A673 (cell line): ENCODE measurements around the gene INHBE. TPM values are rescaled to one million over a fixed set of nuclear protein-coding genes. Genes with fewer than 3 reads are reported as not detected.
"Not testable (repeated sequence)": the region's sequence is repeated elsewhere in the genome, so short reads cannot be mapped to it uniquely, and the experiment has no call there.

Experiments used
- BruUV-seq: library from RNA; stranded (reverse); fragments of 400-500 nt; replicated peaks from 2 replicates; lab custom pipeline; 2021; lab: Mats Ljungman, UMichigan
- CTCF ChIA-PET: fragments of 300-600 bp; sonication (Branson Sonifier 250); formaldehyde crosslinking; loops from one replicate; lab custom pipeline; 2022; ENCODE audit warnings: antibody characterized with exemption; lab: Charles Lee
- POLR2A ChIA-PET: fragments of 300-600 bp; sonication (Branson Sonifier 250); formaldehyde crosslinking; loops from one replicate; lab custom pipeline; 2022; ENCODE audit warnings: antibody characterized with exemption; ENCODE audit not compliant: low non-redundant PET; lab: Charles Lee
- DNase-seq: peaks from one replicate; pipeline ENCODE4 v3.0.0-alpha.2; 2015; ENCODE audit warnings: low spot score
- H3K27ac ChIP-seq: fragments of 200-600 bp; sonication (generic); 2 replicates; pipeline ENCODE4 v1.5.1; 2016; ENCODE audit warnings: mixed run types, low read depth, mild to moderate bottlenecking, mixed read lengths, antibody characterized with exemption, low read length; ENCODE audit not compliant: poor library complexity, severe bottlenecking
- H3K27me3 ChIP-seq: fragments of 200-600 bp; sonication (generic); replicated peaks from 2 replicates; pipeline ENCODE4 v1.6.1; 2017; ENCODE audit warnings: mixed run types, low read depth, mild to moderate bottlenecking, mixed read lengths, antibody characterized with exemption, low read length; ENCODE audit not compliant: insufficient read depth, poor library complexity
- H3K36me3 ChIP-seq: fragments of 200-600 bp; sonication (generic); 2 replicates; pipeline ENCODE4 v1.6.1; 2016; ENCODE audit warnings: mixed run types, mild to moderate bottlenecking, mixed read lengths, antibody characterized with exemption, low read length; ENCODE audit not compliant: insufficient read depth, poor library complexity, severe bottlenecking
- H3K4me1 ChIP-seq: fragments of 200-600 bp; sonication (generic); 2 replicates; pipeline ENCODE4 v1.6.1; 2017; ENCODE audit warnings: mixed run types, mild to moderate bottlenecking, mixed read lengths, antibody characterized with exemption, low read length; ENCODE audit not compliant: insufficient read depth, poor library complexity, severe bottlenecking
- H3K4me3 ChIP-seq: fragments of 200-600 bp; sonication (generic); 2 replicates; pipeline ENCODE4 v1.5.1; 2016; ENCODE audit warnings: low read depth, mixed run types, mild to moderate bottlenecking, mixed read lengths, low read length; ENCODE audit not compliant: poor library complexity, severe bottlenecking
- H3K9me3 ChIP-seq: fragments of 200-600 bp; sonication (generic); 2 replicates; pipeline ENCODE4 v1.6.1; 2016; ENCODE audit warnings: mixed run types, low read depth, mild to moderate bottlenecking, mixed read lengths, antibody characterized with exemption, low read length; ENCODE audit not compliant: poor library complexity, severe bottlenecking
- EZH2 ChIP-seq: fragments of 200-600 bp; sonication (generic); IDR thresholded peaks from 2 replicates; pipeline ENCODE4 v1.6.1; 2017; ENCODE audit warnings: borderline replicate concordance, low read depth, mild to moderate bottlenecking, mixed read lengths, antibody characterized with exemption, low read length; ENCODE audit not compliant: poor library complexity, severe bottlenecking
- intact Hi-C: fragments of 100-400 bp; cut with micrococcal nuclease; formaldehyde crosslinking; loops from one replicate; pipeline ENCODE4 v1.10.0; 2022; ENCODE audit not compliant: unreplicated experiment
- total RNA-seq: library from RNA; stranded (reverse); gene quantifications from 2 replicates; pipeline ENCODE4 v1.2.3, GENCODE V29; 2021
- TF ChIP-seq, protein P1 (sequence below): fragments of 300-800, 200-600 bp; sonication (generic); conservative IDR thresholded peaks from 2 replicates; pipeline ENCODE4 v1.5.1; 2017; ENCODE audit warnings: low read depth, mild to moderate bottlenecking, antibody characterized with exemption, low read length, moderate library complexity, mixed read lengths

INHBE gene
- total RNA-seq, 1 experiment from 2014 or later = 0.62 TPM

DNA sequence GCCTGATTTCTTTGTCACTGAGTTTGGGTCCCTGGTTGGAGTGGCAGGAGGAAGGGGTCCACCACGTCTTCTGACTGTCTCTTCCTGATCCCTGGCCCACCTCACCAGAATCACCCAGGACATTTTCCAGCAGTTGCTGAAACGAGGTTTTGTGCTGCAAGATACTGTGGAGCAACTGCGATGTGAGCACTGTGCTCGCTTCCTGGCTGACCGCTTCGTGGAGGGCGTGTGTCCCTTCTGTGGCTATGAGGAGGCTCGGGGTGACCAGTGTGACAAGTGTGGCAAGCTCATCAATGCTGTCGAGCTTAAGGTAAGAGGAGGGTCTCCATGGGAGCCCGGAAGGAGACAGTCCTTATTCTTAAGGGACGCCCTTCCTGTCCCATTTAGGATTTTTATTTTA, 45.1 kb downstream of the INHBE start:
- DNase-seq = no peak
- Histone ChIP-seq H3K36me3 (peaks cover 78% of the 10 kb centered on the region), H3K27ac (no peak overlapping the region), H3K9me3 (no peaks in the 10 kb centered on the region), H3K4me1 (no peaks in the 10 kb centered on the region), H3K27me3 (no peaks in the 10 kb centered on the region), H3K4me3 (no peak overlapping the region)
- TF ChIP-seq, protein P1, sequence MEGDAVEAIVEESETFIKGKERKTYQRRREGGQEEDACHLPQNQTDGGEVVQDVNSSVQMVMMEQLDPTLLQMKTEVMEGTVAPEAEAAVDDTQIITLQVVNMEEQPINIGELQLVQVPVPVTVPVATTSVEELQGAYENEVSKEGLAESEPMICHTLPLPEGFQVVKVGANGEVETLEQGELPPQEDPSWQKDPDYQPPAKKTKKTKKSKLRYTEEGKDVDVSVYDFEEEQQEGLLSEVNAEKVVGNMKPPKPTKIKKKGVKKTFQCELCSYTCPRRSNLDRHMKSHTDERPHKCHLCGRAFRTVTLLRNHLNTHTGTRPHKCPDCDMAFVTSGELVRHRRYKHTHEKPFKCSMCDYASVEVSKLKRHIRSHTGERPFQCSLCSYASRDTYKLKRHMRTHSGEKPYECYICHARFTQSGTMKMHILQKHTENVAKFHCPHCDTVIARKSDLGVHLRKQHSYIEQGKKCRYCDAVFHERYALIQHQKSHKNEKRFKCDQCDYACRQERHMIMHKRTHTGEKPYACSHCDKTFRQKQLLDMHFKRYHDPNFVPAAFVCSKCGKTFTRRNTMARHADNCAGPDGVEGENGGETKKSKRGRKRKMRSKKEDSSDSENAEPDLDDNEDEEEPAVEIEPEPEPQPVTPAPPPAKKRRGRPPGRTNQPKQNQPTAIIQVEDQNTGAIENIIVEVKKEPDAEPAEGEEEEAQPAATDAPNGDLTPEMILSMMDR = no peak
- TF ChIP-seq EZH2 = no peak
- ChIA-PET POLR2A (interaction anchor here (0.6 to 1.0 kb wide), 2 partner anchors 15 to 26 kb away, joined by 3 to 4 read pairs; no protein-coding TSS in a partner anchor), CTCF (no interaction called here)
- intact Hi-C loops = no loop called here
- BruUV-seq = no TSS peak

- H3K4me1 ChIP-seq, DNase-seq, H3K27me3 ChIP-seq, intact Hi-C loops, BruUV-seq, H3K4me3 ChIP-seq, H3K9me3 ChIP-seq, H3K27ac ChIP-seq, CTCF ChIA-PET: not testable (repeated sequence)
- H3K36me3 ChIP-seq = peaks cover 81% of the 10 kb centered on the region
- POLR2A ChIA-PET = interaction anchor here (0.6 to 1.0 kb wide), 3 partner anchors 12 to 344 kb away, joined by 3 to 9 read pairs (median 4); partner anchors contain the start of gene CTDSP2
These were observed 47.3 kb downstream of the INHBE start for GRCh38 chr12:57502311-57502969.

GRCh38 chr12:57506541-57506940, 51.4 kb downstream of the INHBE start:
- H3K9me3 ChIP-seq, DNase-seq, CTCF ChIA-PET, H3K4me3 ChIP-seq, H3K4me1 ChIP-seq, intact Hi-C loops, H3K27me3 ChIP-seq, BruUV-seq, H3K27ac ChIP-seq, POLR2A ChIA-PET: not testable (repeated sequence)
- peaks cover 72% of the 10 kb centered on the region for H3K36me3 ChIP-seq

Other genes starting within 250 kb of the INHBE start
- gene NXPH4, start 238.5 kb upstream of the INHBE start, total RNA-seq = 4.8 and 6.0 TPM in 2 replicates
- gene SHMT2, start 225.6 kb upstream of the INHBE start, total RNA-seq = 274 and 310 TPM in 2 replicates
- 7.0 and 8.4 TPM in 2 replicates for gene STAC3, start 204.1 kb upstream of the INHBE start, total RNA-seq
- gene R3HDM2, start 24.3 kb upstream of the INHBE start, total RNA-seq = 64.0 and 76.2 TPM in 2 replicates
- not detected in 2 replicates for gene INHBC, start 20.5 kb upstream of the INHBE start, total RNA-seq
- gene GLI1, start 4.5 kb downstream of the INHBE start, total RNA-seq = 22.4 and 22.6 TPM in 2 replicates
- 0.52 and 0.87 TPM in 2 replicates for gene ARHGAP9, start 24.6 kb downstream of the INHBE start, total RNA-seq
- 467 and 504 TPM in 2 replicates for gene MARS1, start 32.8 kb downstream of the INHBE start, total RNA-seq
- 61.9 and 65.6 TPM in 2 replicates for gene DDIT3, start 65.2 kb downstream of the INHBE start, total RNA-seq
- 140 and 150 TPM in 2 replicates for gene MBD6, start 67.5 kb downstream of the INHBE start, total RNA-seq
- gene DCTN2, start 91.9 kb downstream of the INHBE start, total RNA-seq = 121 and 129 TPM in 2 replicates
- 2.1 and 3.3 TPM in 2 replicates for gene KIF5A, start 94.7 kb downstream of the INHBE start, total RNA-seq
- gene PIP4K2C, start 135.9 kb downstream of the INHBE start, total RNA-seq = 34.9 and 35.4 TPM in 2 replicates
- gene DTX3, start 149.5 kb downstream of the INHBE start, total RNA-seq = 61.7 and 65.9 TPM in 2 replicates
- gene ARHGEF25, start 156.1 kb downstream of the INHBE start, total RNA-seq = 20.9 and 32.5 TPM in 2 replicates
- gene B4GALNT1, start 177.9 kb downstream of the INHBE start, total RNA-seq = 34.5 and 39.0 TPM in 2 replicates
- 142 and 161 TPM in 2 replicates for gene OS9, start 238.8 kb downstream of the INHBE start, total RNA-seq